Measurements from ENCODE around the gene FMC1.

DNA sequence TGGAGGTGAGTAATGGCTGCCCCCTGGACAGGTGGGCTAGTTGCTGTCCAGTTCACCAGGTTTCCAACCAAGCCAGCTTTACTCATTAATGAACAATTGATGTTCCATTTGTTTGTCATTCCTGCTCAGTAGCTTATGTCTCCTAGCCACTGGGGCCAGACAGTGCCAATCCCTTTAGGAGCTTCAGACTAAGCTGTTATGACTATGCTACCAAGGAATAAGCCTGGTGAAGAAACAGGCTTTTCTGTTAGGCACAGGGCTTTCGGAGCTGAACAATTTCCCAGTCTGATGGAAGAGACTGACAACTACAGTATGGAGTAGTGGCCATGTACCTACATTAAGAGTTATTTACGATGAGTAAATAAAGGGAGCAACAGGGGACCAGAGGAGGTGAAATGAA lies 2.1 kb upstream of the FMC1 start:
- no peak for TF ChIP-seq CEBPB (IDR thresholded peaks at IDR 0.05)
- TF ChIP-seq MAX (IDR thresholded peaks at IDR 0.05) = no peak
- no peak for TF ChIP-seq RAD21 (IDR thresholded peaks at IDR 0.05; ENCODE audit: low read depth)
- no peak for TF ChIP-seq CREB1 (IDR thresholded peaks at IDR 0.05; ENCODE audit: low read depth)
- no peak for TF ChIP-seq NFIC (IDR thresholded peaks at IDR 0.05)
- TF ChIP-seq, protein P1, sequence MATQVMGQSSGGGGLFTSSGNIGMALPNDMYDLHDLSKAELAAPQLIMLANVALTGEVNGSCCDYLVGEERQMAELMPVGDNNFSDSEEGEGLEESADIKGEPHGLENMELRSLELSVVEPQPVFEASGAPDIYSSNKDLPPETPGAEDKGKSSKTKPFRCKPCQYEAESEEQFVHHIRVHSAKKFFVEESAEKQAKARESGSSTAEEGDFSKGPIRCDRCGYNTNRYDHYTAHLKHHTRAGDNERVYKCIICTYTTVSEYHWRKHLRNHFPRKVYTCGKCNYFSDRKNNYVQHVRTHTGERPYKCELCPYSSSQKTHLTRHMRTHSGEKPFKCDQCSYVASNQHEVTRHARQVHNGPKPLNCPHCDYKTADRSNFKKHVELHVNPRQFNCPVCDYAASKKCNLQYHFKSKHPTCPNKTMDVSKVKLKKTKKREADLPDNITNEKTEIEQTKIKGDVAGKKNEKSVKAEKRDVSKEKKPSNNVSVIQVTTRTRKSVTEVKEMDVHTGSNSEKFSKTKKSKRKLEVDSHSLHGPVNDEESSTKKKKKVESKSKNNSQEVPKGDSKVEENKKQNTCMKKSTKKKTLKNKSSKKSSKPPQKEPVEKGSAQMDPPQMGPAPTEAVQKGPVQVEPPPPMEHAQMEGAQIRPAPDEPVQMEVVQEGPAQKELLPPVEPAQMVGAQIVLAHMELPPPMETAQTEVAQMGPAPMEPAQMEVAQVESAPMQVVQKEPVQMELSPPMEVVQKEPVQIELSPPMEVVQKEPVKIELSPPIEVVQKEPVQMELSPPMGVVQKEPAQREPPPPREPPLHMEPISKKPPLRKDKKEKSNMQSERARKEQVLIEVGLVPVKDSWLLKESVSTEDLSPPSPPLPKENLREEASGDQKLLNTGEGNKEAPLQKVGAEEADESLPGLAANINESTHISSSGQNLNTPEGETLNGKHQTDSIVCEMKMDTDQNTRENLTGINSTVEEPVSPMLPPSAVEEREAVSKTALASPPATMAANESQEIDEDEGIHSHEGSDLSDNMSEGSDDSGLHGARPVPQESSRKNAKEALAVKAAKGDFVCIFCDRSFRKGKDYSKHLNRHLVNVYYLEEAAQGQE (IDR thresholded peaks at IDR 0.05; ENCODE audit: low read depth) = no peak
- no peak for TF ChIP-seq EP300 (IDR thresholded peaks at IDR 0.05; ENCODE audit: borderline replicate concordance)

Data from Ishikawa (cell line).